Glutamatergic neuron (in vitro differentiated cells): ENCODE measurements around the gene GATC. TPM values are rescaled to one million over a fixed set of nuclear protein-coding genes. Genes with fewer than 3 reads are reported as not detected.

Source experiments
- total RNA-seq: library from RNA; stranded (reverse); fragmentation: NEBNext Ultra II Directional; extraction: Animal tissue kit (Norgen Biotek cat#: 25700); gene quantifications from one replicate; pipeline ENCODE4 v1.2.1, GENCODE V29; 2021; ENCODE audit not compliant: unreplicated experiment

Gene GATC
- total RNA-seq, 1 donor from 2014 or later: 16.8 TPM

Other genes starting within 250 kb of the GATC start
- gene RPLP0, start 245.3 kb upstream of the GATC start, total RNA-seq: 1,238 TPM
- 39.5 TPM for gene PXN, start 180.7 kb upstream of the GATC start, total RNA-seq
- gene RNU4-2, start 154.5 kb upstream of the GATC start, total RNA-seq: 8,083 TPM
- gene RNU4-1, start 153.2 kb upstream of the GATC start, total RNA-seq: 5,722 TPM
- gene SIRT4, start 144.1 kb upstream of the GATC start, total RNA-seq: 3.8 TPM
- not detected for gene PLA2G1B, start 118.7 kb upstream of the GATC start, total RNA-seq
- gene MSI1, start 77.3 kb upstream of the GATC start, total RNA-seq: 229 TPM
- 405 TPM for gene COX6A1, start 8.3 kb upstream of the GATC start, total RNA-seq
- 25.2 TPM for gene TRIAP1, start 60 bp upstream of the GATC start, total RNA-seq
- gene SRSF9, start 23.3 kb downstream of the GATC start, total RNA-seq: 210 TPM
- 403 TPM for gene DYNLL1, start 49.7 kb downstream of the GATC start, total RNA-seq
- 32.0 TPM for gene COQ5, start 82.7 kb downstream of the GATC start, total RNA-seq
- 188 TPM for gene RNF10, start 87.9 kb downstream of the GATC start, total RNA-seq
- gene POP5, start 135.0 kb downstream of the GATC start, total RNA-seq: 29.2 TPM
- gene CABP1, start 194.2 kb downstream of the GATC start, total RNA-seq: 0.83 TPM
- 50.8 TPM for gene MLEC, start 240.7 kb downstream of the GATC start, total RNA-seq